ENCODE measurements around the gene IFNA21. TPM values are rescaled to one million over a fixed set of nuclear protein-coding genes. Genes with fewer than 3 reads are reported as not detected.
"Not testable (repeated sequence)": the region's sequence is repeated elsewhere in the genome, so short reads cannot be mapped to it uniquely, and the experiment has no call there.

Gene IFNA21
- total RNA-seq, 1 donor from 2014 or later = not detected

- no peak for DNase-seq (ENCODE audit: low read depth in 2 of 2)
These were observed 21.9 kb downstream of the IFNA21 start for GRCh38 chr9:21144603-21145002.

DNA sequence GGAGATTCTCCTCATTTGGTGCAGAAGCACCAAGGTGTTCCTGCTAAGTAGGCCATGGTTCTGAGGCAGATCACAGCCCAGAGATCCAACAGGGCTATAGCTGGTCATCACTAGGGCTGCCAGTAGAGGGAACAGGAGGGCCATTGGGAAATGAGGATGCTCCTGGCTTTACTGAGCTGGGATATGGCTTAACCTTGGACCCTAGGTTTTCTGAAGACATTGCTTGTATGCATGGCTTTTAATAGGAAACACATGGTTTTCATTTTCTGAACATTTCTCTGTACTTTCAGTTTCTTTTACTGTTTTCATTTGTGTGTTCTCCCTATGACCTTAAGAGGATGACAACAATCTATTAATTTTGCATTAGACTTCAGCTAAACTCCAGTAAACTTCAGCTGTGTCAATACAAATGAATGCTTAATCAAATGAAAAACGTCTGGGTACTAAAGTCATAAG, 25.0 kb downstream of the IFNA21 start, which contains the start of gene IFNW1:
Gene IFNW1, minus strand, starts transcription at position 406 of the 456 bp plus-strand sequence. Its CDS starts 262 bp downstream, at position 144.
- DNase-seq (ENCODE audit: low read depth in 2 of 2) = no peak

DNA sequence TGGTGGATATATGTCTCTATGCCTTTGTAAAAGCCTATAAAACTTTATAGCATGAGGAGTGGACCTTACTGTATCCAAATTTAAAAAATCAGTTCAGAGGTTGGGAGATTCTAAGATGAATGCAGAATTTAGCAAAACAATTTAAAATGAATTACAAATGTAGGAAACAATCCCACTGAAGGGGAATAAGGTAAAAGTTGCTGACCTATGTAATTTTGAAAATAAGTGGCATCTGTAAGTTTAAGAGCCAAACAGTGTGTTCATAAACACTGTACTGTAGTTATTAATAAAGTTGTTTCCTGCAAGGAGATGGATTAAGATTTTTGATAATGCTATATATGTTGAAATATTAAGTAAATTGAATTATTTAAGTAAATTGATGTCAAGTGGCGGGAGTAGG, 29.4 kb downstream of the IFNA21 start:
- no peak for DNase-seq (ENCODE audit: low read depth in 2 of 2)

DNA sequence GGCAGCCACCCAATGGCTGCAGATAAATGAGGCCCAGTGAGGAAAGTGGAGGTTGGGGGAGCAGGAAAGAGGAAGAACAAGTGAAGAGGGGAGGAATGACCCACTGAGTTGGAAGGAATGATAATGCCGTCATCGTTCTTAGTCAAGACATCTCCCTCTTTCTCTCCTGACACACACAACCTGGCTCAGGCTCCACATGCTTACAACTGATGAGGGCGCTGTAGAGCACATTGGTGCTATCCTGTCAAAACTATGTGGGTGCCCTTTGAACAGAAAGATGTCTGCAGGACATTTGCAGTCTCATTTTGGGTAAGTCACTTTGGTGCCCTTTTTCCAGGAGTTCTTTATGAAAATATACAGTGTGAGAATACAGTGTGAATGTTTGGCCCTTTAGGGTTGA, 30.7 kb downstream of the IFNA21 start:
- no peak for DNase-seq (ENCODE audit: low read depth in 2 of 2)

GRCh38 chr9:21128186-21128585, 38.3 kb downstream of the IFNA21 start:
- DNase-seq (ENCODE audit: low read depth in 2 of 2) = not testable (repeated sequence)

- no peak for DNase-seq (ENCODE audit: low read depth in 2 of 2)
These were observed 44.7 kb downstream of the IFNA21 start for GRCh38 chr9:21121595-21122251.

GRCh38 chr9:21121079-21121478, 45.4 kb downstream of the IFNA21 start:
- no peak for DNase-seq (ENCODE audit: low read depth in 2 of 2)

- peak in 1 of 2 donors; percentile 3 for DNase-seq (ENCODE audit: low read depth in 2 of 2)
These were observed 47.2 kb downstream of the IFNA21 start for GRCh38 chr9:21119093-21119770.

Other genes with a start within 250 kb of the IFNA21 start
- 0.25 and 0.26 TPM in 2 replicates for gene HACD4, start 135.0 kb downstream of the IFNA21 start, total RNA-seq
- not detected in 2 replicates for gene IFNB1, start 88.7 kb downstream of the IFNA21 start, total RNA-seq
- gene IFNW1, start 24.8 kb downstream of the IFNA21 start, total RNA-seq = not detected in 2 replicates
- gene IFNA4, start 20.9 kb upstream of the IFNA21 start, total RNA-seq = not detected in 2 replicates
- not detected in 2 replicates for gene IFNA7, start 35.5 kb upstream of the IFNA21 start, total RNA-seq
- gene IFNA10, start 40.5 kb upstream of the IFNA21 start, total RNA-seq = not detected in 2 replicates
- not detected in 2 replicates for gene IFNA16, start 50.7 kb upstream of the IFNA21 start, total RNA-seq
- gene IFNA17, start 61.6 kb upstream of the IFNA21 start, total RNA-seq = not detected in 2 replicates
- not detected in 2 replicates for gene IFNA14, start 73.3 kb upstream of the IFNA21 start, total RNA-seq
- not detected in 2 replicates for gene IFNA5, start 138.7 kb upstream of the IFNA21 start, total RNA-seq
- 26.8 and 36.4 TPM in 2 replicates for gene KLHL9, start 168.7 kb upstream of the IFNA21 start, total RNA-seq
- not detected in 2 replicates for gene IFNA6, start 184.2 kb upstream of the IFNA21 start, total RNA-seq
- gene IFNA13, start 201.4 kb upstream of the IFNA21 start, total RNA-seq = not detected in 2 replicates
- gene IFNA2, start 218.7 kb upstream of the IFNA21 start, total RNA-seq = not detected in 2 replicates
- gene IFNA8, start 242.5 kb upstream of the IFNA21 start, total RNA-seq = not detected in 2 replicates

Measured in dermis microvascular lymphatic vessel endothelial cell (primary cell).